ENCODE results near the gene RASA3.
A peak's percentile ranks its signal among the peaks of the same experiment; 100 is the strongest.
"Not testable (repeated sequence)": the region's sequence is repeated elsewhere in the genome, so short reads cannot be mapped to it uniquely, and the experiment has no call there.

RASA3 gene

DNA sequence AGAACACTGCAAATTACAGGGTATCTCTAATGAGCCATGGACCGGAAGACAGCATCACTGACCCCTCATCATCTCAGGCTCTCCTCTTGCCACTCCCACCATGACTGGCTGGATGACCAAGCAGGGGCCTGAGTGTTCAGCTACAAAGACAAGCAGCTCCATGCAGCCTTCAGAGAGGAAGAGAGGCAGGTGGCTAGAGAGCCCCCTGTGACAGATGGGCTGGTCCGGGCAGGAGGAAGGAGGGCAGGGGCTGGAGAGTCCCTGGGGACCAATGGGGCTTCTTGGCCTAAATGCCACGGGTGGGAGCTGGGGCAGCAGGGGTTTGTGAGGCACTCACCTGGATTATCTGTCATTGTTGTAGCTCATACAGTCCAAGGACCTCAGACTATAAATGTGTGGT lies 12.8 kb upstream of the RASA3 start:
- intact Hi-C loops (cut with DNase I): no loop called here
- DNase-seq: no peak

DNA sequence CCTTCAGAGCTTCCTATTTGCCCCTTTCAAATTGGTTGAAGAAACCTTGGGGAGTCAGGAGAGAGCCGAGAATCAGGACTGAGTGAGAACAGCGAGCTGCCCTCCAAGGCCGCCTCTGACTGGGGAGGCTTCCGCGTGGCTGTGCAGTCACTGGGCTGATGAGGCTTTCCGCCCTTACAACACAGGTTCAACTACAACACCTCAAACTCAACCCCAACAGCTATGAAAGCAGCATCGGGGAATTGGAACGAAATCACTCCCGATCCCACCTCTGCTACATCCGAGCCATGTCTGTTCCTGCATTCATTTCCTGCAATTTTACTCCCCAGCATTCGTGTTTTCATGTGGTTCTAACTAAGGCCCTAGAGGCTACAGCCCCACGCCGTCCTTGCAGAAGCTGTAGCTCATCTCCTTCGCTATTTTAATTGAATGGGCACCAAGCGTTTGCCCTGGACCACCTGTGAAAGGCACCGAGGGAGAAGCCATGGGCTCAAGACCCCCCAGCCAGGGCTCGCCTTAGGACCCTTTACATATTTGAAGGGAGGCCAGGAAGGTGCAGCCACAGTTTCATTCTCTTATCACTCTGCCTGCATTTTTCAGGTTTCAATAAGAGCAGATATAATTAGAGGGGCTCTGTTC lies 12.3 kb upstream of the RASA3 start:
- no peak for DNase-seq
- intact Hi-C loops (cut with DNase I): no loop called here

DNA sequence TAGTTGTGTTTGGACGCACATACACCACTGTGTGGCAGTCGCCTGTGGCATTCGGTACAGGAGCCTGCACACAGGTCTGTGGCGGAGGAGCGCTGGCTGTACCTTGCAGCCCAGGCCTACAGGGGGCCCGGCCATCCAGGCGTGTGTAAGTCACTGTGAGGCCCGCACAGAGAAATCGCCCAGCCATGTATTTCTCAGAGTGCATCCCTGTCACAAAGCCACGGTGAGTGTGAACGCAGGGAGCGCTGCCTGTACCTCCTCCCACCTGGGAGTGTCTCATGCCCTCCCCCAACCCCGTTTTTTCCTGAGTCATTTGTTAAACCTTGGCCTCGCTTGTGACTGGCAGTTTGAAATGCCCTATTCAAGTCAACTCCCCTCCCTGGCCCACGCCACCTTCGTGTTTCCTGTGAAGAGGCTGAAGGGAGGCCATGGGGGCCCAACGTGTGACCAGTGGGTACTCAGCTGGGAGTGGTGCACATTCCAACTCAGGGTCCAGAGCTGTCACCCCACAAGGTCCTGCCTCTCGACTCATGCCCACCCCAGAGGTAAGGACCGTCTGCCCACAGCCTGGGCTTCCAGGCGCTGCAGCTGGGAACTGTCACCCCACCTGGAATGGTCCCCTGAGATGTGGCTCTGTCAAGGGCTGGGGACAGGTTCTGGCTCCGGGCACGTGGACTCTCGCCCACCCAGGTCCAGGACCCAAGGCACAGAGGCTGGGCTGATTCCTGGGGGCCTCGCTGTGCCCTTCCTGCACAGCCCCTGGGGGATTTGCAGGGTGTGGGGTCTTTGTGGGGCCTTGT lies 11.6 kb upstream of the RASA3 start:
- DNase-seq: peak in 3 of 42 donors; percentile 3 to 43 (median 17)
- intact Hi-C loops (cut with DNase I): no loop called here

DNA sequence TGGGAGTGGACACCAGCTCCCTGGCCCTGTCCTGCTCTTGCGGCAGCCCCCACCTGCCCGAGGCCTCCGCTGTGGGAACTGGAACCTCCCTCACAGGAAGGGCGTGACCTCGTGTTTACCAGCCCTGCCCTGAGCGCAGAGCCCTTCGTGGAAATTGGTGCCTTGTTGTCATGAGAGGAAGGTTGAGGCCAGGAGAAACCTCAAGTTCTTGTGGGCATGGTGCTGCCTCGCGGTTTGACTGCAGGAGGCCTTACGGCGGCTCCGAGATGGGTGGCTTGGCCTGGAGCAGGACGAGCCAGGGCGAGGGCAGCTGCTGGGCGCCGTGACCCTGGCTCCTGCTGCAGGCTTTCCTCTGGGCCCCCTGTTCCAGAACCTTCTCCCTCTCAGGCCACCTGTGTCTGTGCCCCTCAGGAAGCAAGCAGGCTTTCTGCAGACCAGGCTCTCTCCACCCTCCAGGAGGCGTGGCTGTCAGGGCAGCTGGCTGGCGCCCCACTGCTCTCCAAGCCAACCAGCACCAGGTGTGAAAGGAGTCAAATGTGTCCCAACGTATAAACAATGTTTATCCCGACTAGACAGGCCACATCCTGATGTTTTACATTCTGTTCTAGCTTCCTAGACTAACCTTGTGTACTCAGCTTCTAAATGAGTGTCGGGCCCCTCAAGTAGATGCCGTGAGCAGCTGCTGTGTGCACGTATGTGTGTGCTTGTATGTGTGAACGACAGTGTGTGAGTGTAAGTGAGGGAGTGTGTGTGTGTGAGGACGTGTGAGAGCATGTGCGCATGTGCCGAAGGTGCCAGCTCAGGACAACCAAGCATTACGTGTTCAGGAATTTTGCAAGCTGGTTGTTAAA lies 10.4 kb upstream of the RASA3 start:
- DNase-seq: peak in 4 of 42 donors; percentile 0 to 43 (median 11)

GRCh38 chr13:114142137-114142550 lies 9.7 kb upstream of the RASA3 start:
- peak in 1 of 42 donors; percentile 1 for DNase-seq
- intact Hi-C loops (cut with DNase I): no loop called here

More for the DNA sequence above, 10.4 kb upstream of the RASA3 start:
- intact Hi-C loops (cut with DNase I): no loop called here

GRCh38 chr13:114141261-114141996 lies 9.0 kb upstream of the RASA3 start:
- intact Hi-C loops (cut with DNase I): no loop called here

DNA sequence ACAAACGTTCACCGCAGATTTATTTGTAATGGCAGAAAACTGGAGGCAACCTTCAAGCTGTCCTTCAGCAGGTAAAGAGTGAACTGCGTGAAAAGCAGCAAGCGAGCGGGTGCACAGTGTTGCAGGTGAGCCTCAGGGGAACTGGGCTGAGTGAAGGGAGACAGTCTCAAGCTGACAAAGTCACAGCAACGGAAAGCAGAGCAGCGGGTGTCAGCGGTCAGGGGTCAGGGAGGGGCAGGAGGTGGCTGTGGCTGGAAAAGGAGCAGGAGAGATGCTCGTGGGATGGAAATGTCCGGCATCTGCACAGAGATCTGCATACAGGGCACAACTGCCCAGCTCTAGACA lies 8.5 kb upstream of the RASA3 start:
- peak in 2 of 42 donors; percentile 0 to 17 for DNase-seq
- intact Hi-C loops (cut with DNase I): no loop called here

More at GRCh38 chr13:114141261-114141996, 9.0 kb upstream of the RASA3 start:
- DNase-seq: no peak

GRCh38 chr13:114140131-114140905 lies 7.9 kb upstream of the RASA3 start:
- no peak for DNase-seq
- intact Hi-C loops (cut with DNase I): no loop called here

- DNase-seq: peak in 4 of 42 donors; percentile 0 to 37 (median 12)
- intact Hi-C loops (cut with DNase I): loop anchor here (10.0 kb wide), 1 partner anchor 102 kb away; no protein-coding TSS in a partner anchor
Measured at GRCh38 chr13:114136576-114136975, 4.2 kb upstream of the RASA3 start.

GRCh38 chr13:114135731-114136171 lies 3.3 kb upstream of the RASA3 start:
- peak in 3 of 42 donors; percentile 10 to 34 (median 21) for DNase-seq
- intact Hi-C loops (cut with DNase I): loop anchor here (10.0 kb wide), 1 partner anchor 101 kb away; no protein-coding TSS in a partner anchor

DNA sequence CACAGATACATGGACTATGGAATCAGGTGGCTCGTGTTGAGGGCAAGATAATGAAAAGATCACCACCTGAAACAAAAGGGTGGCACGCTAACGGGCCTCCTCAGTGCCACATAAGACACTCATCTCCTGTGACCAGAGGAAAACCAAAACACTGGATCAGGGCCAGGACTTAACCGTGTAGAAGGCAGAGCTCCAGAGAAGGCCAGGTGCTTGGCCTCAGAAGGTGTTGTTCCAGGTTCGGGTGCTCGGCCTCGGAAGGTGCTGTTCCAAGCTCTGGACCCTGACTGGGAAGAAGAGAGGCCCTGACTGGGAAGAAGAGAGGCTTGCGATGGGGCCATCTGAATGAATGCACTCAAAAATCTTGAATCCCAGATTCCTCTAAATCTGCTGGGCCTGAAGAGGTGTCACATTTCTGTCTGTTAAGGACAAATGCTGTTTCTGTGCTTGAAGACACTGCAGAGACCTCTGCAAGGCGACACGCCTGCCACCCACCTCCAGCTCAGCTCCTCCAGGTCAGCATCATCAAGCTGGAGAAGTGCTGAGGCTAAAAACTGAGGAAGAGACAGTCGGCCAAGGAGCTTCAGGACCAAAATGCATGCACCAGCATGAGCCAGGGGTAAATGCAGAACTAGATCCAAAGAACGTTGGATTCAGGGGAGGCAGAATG lies 2.7 kb upstream of the RASA3 start:
- intact Hi-C loops (cut with DNase I): loop anchor here (5.0 to 10.0 kb wide), 2 partner anchors 68 to 100 kb away; no protein-coding TSS in a partner anchor

GRCh38 chr13:114134111-114134943 lies 1.9 kb upstream of the RASA3 start:
- peak in 9 of 42 donors; percentile 10 to 58 (median 35) for DNase-seq
- intact Hi-C loops (cut with DNase I): loop anchor here (5.0 to 10.0 kb wide), 2 partner anchors 67 to 100 kb away; no protein-coding TSS in a partner anchor

More for the DNA sequence above, 2.7 kb upstream of the RASA3 start:
- peak in 3 of 42 donors; percentile 16 to 41 (median 23) for DNase-seq

DNA sequence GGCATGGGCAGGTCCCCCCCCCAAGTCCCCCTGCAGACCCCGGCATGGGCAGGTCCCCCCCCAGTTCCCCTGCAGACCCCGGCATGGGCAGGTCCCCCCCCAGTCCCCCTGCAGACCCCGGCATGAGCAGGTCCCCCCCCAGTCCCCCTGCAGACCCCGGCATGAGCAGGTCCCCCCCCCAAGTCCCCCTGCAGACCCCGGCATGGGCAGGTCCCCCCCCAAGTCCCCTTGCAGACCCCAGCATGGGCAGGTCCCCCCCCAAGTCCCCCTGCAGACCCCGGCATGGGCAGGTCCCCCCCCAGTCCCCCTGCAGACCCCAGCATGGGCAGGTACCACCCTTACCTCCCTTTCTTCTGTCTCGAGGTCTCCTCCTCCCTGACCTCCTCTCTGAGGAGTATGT lies 1.1 kb upstream of the RASA3 start:
- DNase-seq: not testable (repeated sequence)
- intact Hi-C loops (cut with DNase I): loop anchor here (5.0 to 10.0 kb wide), 2 partner anchors 66 to 99 kb away; no protein-coding TSS in a partner anchor

GRCh38 chr13:114133126-114133525 lies 703 bp upstream of the RASA3 start:
- intact Hi-C loops (cut with DNase I): loop anchor here (5.0 to 10.0 kb wide), 2 partner anchors 66 to 98 kb away; no protein-coding TSS in a partner anchor
- DNase-seq: not testable (repeated sequence)

GRCh38 chr13:114131583-114132418 lies 622 bp downstream of the RASA3 start:
- peak in 3 of 42 donors; percentile 34 to 43 (median 42) for DNase-seq
- intact Hi-C loops (cut with DNase I): loop anchor here (5.0 to 10.0 kb wide), 2 partner anchors 64 to 97 kb away; no protein-coding TSS in a partner anchor

Measured in head of caudate nucleus (tissue), 42 donors.